ENCODE data around the gene ETS1.

The ETS1 gene

GRCh38 chr11:128477278-128477677 lies 110.1 kb downstream of the ETS1 start:
- no peak for DNase-seq

DNA sequence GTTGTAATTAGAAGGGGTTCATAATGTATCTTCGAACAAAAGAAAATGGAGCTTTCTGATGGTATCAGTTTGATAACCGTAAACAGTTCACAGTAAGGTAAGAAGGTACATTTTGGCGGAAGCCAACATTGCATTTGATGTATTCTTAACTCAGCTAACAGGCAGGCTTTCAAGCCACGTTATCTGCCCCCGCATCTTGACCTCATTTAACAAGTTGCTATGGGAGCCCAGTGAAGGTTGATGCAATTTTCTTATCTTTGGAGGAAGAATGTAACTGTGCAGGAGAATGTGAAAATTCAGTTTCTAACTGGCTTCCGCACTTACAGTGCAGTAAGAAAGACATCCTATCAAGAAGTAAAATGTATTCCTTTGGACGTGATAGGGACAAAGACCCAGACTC lies 110.6 kb downstream of the ETS1 start:
- no peak for DNase-seq

GRCh38 chr11:128476049-128476448 lies 111.3 kb downstream of the ETS1 start:
- DNase-seq: no peak

DNA sequence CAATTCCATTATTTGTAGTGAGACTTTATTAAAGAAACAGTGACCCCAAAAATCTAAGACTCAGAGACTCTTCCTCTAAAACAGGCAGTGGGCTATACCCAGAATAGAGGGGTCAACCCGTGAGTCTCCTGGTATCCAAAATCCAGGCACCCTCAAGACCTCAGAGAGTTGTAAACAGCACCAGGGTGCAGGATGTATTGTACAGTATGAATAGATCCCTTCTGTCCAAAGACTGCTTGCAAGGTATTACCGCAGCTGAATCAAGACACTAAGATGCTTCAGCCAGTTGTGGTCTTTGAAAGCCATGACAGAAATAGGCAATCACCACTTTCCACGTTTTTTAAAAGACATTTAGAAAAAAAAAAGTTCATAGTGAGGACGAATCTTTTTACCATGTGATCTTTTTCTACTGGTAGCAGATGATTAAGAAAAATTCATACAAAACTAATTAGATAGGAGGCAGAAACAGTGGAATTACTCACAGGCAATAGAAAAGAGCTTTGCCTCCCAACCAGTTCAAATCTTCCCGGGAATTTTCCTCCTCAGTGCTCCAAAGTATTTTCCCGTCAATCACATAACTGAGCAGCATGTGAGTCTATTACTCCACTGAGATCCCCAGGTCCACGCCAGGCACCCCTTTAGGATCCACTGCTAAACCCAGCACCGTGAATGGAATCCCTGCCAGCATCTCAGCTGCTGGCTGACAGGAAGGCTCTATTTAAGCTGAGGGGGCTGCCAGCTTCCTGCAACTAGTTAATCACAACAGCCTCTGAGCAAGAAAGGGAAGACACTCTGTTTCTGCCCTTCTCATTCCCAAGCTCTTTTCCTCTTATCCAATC lies 113.1 kb downstream of the ETS1 start:
- no peak for DNase-seq

GRCh38 chr11:128473636-128474035 lies 113.7 kb downstream of the ETS1 start:
- DNase-seq: no peak

GRCh38 chr11:128472128-128473089 lies 114.9 kb downstream of the ETS1 start:
- no peak for DNase-seq

GRCh38 chr11:128471138-128471661 lies 116.2 kb downstream of the ETS1 start:
- DNase-seq: no peak

- DNase-seq: no peak
Observed at GRCh38 chr11:128470081-128470480, 117.3 kb downstream of the ETS1 start.

DNA sequence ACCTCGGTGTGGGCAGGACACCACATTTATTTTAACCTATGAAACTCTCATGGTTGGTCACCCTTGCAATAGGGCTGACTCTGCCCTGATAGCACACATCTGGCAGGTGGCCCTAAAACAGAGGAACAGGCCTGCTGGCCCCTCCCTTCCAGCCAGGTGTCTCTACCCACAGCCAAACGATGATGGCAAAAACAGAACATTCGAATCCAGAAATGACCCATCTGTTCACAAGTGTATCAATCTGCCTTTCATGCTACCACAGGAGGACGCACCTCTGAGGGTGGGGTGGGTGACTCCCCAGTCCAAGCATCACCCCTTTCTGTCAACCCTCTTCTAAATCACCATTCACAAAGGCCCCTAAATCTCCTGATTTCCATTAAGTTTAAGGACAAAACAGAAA lies 118.1 kb downstream of the ETS1 start:
- no peak for DNase-seq

DNA sequence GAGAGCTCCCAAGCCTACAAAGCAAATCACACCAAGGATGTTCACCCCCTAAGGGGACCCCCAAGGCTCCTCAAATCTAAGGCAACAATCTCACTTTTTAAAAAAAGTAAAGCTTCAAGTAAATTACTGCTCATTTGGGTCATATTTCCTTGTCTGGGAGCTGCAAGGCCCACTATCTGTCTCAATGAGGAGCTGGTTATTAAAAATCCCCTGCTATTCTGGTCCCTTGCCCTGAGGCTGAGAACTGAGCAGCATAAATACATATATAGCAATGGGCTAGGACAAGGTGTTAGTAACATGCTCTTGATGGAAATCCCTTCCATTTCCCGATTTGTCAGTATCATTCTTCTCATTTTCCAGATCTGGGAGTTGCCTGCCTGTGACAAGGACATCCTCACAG lies 119.2 kb downstream of the ETS1 start:
- no peak for DNase-seq

DNA sequence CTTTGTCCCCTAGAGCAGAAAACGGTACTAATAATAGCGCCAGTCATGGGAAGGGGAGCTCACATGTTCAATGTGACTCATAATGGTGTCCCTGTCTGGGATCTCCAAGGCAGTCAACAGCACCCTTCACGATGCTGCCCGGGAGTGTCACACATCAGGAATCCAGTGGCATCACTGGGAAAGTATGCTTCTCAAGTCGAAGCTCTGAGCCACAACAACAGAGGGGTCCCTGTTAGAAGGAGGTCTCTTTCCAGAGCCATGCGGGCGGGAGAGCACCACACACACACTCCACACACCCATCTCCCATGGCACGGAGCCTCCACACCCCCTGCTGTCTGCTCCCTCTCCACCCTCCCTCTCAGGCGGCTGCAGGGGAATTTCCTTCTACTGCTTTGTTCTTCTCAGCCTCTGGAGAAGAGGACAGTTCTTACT lies 119.7 kb downstream of the ETS1 start:
- DNase-seq: no peak

- no peak for DNase-seq
Observed at GRCh38 chr11:128467041-128467440, 120.3 kb downstream of the ETS1 start.

GRCh38 chr11:128465946-128466705 lies 121.2 kb downstream of the ETS1 start:
- DNase-seq: no peak

DNA sequence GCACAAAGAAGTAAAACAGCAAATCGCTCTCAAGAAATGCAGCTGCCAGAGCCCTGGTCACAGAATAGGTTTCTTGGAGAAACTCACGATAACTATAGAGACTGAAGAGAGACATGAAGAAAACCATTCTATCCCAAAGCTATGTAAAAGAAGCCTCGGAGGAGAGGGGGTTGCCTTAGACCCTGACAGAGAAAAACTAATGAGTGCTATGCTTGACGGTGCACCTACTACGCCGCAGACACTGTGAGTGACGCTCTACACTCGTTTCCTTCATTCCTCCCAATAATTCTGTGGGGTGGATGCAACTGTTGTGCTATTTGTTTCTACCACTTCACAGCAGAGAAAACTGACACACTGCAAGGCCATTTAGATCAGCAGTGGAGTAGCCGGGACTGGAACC lies 121.8 kb downstream of the ETS1 start:
- DNase-seq: no peak

DNA sequence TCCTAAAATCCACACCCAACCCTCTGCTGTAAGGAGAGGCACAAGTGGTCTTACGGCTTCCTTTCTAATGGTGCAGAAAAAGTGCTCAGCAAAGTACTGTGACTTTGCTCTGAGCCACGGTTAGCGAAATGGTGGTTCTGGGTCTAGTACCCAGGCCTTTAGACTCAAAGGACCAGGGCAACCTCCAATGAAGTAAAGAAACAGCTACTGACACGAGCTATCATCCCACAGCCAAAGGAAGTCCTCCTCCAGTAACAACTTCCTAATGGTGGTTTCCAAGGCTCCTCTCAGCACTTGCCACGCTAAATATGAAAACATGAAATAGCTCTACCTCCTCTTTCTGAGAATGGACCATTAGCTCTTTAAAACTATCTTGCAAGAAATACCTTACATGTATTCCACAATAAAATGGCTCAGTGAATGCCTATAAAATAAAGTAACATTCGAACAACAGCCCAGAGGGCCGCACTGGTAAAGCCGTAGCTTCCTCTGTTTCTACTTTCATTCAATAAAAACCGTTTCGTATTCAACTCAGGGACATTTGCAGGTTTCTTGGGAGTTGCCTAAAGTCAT lies 122.4 kb downstream of the ETS1 start:
- no peak for DNase-seq

DNA sequence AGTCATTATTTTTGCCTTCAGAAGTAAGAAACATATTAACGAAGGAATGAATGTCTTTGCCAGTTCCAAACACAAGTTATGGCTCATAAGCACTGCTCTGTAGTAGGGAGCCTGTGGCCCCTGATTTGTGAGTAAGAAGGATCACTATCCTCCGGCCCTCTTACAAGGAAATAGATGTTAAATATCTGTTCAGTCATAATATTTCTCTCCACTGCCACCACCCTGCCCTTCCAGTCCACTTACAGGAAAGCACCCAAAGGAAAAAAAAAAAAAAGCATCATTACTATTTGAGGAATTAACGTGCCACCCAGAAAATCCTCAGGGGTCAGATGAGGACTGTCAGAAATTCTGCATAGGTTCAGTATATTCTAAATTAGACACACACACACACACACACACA lies 123.4 kb downstream of the ETS1 start:
- DNase-seq: no peak

GRCh38 chr11:128463371-128463829 lies 124.0 kb downstream of the ETS1 start:
- DNase-seq: no peak

DNA sequence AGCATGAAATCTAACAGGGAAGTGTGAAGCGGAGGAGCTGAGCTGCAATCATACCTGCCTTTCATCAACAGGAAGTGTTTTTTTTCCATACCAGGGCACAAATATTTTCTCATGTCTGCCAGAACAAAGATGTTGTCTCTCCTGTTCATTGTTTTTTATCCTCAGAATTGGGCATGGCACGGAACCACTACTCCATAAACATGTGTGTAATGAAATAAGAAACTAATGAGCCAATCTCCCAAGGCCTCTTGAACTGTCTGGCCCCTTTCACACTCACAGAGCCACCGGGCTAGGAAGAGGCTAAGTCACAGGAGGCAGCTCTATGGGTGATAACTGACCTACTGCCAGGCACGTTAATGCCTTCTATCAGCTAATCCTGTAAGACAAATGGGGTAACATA lies 124.4 kb downstream of the ETS1 start:
- DNase-seq: no peak

GRCh38 chr11:128462189-128462588 lies 125.2 kb downstream of the ETS1 start:
- DNase-seq: no peak

- DNase-seq: no peak
Observed at GRCh38 chr11:128458321-128458720, 129.0 kb downstream of the ETS1 start.

GRCh38 chr11:128457874-128458273 lies 129.5 kb downstream of the ETS1 start:
- no peak for DNase-seq

GRCh38 chr11:128456566-128457268 lies 130.6 kb downstream of the ETS1 start:
- no peak for DNase-seq

Data from NCI-H2171 (cell line).